Body of pancreas (tissue), 4 donors: Measurements from ENCODE around the gene PAN3. TPM values are rescaled to one million over a fixed set of nuclear protein-coding genes. Genes with fewer than 3 reads are reported as not detected.

ENCODE experiments used
- ATAC-seq: fragments of 150-250 bp; one replicate; pipeline ENCODE4 v1.9.1; 2016
- DNase-seq, 4 donors: peaks; one replicate each; pipeline ENCODE4 v3.0.0-alpha.2; 2019
- H3K27ac ChIP-seq, 4 donors: fragments of 200-600 bp; sonication (generic); 1 replicate in 3 of 4; 2 replicates in 1 of 4; pipeline versions ENCODE4 v1.5.1 to v1.6.1; 2016 to 2019; ENCODE audit warnings: mild to moderate bottlenecking in 1 of 4, mixed read lengths in 1 of 4, moderate library complexity in 1 of 4
- H3K27me3 ChIP-seq, 2 donors: fragments of 200-600 bp; sonication (generic); one replicate each; pipeline ENCODE4 v1.6.0; 2016; ENCODE audit warnings: mild to moderate bottlenecking in 1 of 2
- H3K36me3 ChIP-seq, 2 donors: fragments of 200-600 bp; sonication (generic); replicated peaks in 1 of 2; 2 replicates each; pipeline ENCODE4 v1.5.1; 2016; ENCODE audit warnings: low read depth in 2 of 2; ENCODE audit not compliant: insufficient read depth in 1 of 2
- H3K4me1 ChIP-seq: fragments of 200-600 bp; sonication (generic); one replicate; pipeline ENCODE4 v1.6.0; 2016
- H3K4me3 ChIP-seq, 2 donors: fragments of 200-600 bp; sonication (generic); 1 replicate in 1 of 2; 2 replicates in 1 of 2; pipeline ENCODE4 v1.5.1; 2016 to 2019
- H3K9me3 ChIP-seq, 3 donors: fragments of 200-600 bp; sonication (generic); 1 replicate in 2 of 3; 2 replicates in 1 of 3; pipeline ENCODE4 v1.5.1; 2016
- CTCF ChIP-seq, 7 experiments: fragments of 450-650 bp in 4 of 7; fragments of 200-600 bp in 3 of 7; sonication (generic) in 3 of 7; IDR thresholded peaks; one replicate each; pipeline ENCODE4 v1.5.1; 2016 to 2019; ENCODE audit warnings: antibody characterized with exemption in 7 of 7
- POLR2A ChIP-seq, 3 donors: fragments of 450-650 bp; IDR thresholded peaks; one replicate each; pipeline ENCODE4 v1.6.1; 2016; ENCODE audit warnings: antibody characterized with exemption in 3 of 3, mild to moderate bottlenecking in 2 of 3
- WGBS, 2 donors: methylation state at CpG; one replicate each; pipeline ENCODE4 v1.1.5; 2017; 5-methylcytosine and 5-hydroxymethylcytosine counted together
- intact Hi-C: fragments of 100-400 bp; cut with DNase I; formaldehyde crosslinking; loops from one replicate; pipeline ENCODE4 v1.15.1; 2023
- total RNA-seq, 2 donors: library from RNA; depleted of rRNA; stranded (reverse); fragments of >200 nt; gene quantifications; one replicate each; pipeline ENCODE4 v1.1.0, GENCODE V29; 2016

The PAN3 gene
- total RNA-seq, 2 donors from 2014 or later = 31.4 to 36.3 TPM

GRCh38 chr13:28320209-28320608, 181.9 kb downstream of the PAN3 start:
- Histone ChIP-seq H3K27me3 (no peaks in the 10 kb centered on the region), H3K27ac (no peak overlapping the region), H3K4me3 (no peak overlapping the region), H3K4me1 (no peaks in the 10 kb centered on the region), H3K36me3 (no peaks in the 10 kb centered on the region), H3K9me3 (no peaks in the 10 kb centered on the region)
- ATAC-seq (no peak), DNase-seq (no peak)
- intact Hi-C loops = loop anchor here (10.0 kb wide), 2 partner anchors 305 to 475 kb away; no protein-coding TSS in a partner anchor
- WGBS, 2 donors = 80 to 82% methylated on average over 6 of the region's 6 CpGs
- TF ChIP-seq CTCF (IDR thresholded peaks at IDR 0.05) (no peak), POLR2A (IDR thresholded peaks at IDR 0.05) (no peak)

DNA sequence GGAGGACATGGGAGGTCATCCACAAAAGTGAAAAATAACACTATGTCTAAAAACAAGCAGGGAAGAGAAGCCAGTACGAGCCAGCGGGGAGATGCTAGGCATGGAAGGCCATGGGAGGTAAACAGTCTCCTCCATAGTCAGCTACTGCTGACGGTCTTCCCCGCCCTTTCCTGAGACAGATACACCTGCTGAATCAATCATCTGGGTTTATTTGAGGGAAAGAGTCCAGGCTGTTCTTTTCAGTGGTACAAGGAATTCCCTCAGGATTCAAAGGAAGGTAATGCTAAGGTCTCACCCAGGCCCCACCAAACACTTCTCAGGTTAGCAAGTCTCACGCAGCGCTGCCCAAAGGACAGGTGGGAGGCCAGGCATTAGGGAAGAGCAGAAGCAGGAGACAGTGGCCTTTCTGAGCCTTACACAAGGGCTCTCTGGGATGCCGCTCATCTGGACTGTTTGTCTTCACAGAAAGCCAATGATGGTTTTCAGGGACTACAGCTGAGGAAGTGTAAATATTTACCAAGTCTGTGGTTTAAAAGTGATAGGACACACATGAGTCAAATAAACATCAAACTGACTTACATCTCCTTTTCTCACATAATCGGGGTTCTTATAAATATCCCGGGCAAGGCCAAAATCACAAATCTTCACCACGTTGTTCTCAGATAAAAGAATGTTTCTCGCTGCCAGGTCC, 182.7 kb downstream of the PAN3 start:
- TF ChIP-seq POLR2A (IDR thresholded peaks at IDR 0.05) = no peak
- TF ChIP-seq CTCF (IDR thresholded peaks at IDR 0.05) = no peak
- WGBS, 2 donors = 66 to 71% methylated on average over 11 of the region's 11 CpGs
- Histone ChIP-seq H3K4me1 (no peaks in the 10 kb centered on the region), H3K27me3 (no peaks in the 10 kb centered on the region), H3K4me3 (no peak overlapping the region), H3K36me3 (no peaks in the 10 kb centered on the region), H3K27ac (no peak overlapping the region), H3K9me3 (no peaks in the 10 kb centered on the region)
- ATAC-seq (no peak), DNase-seq (no peak)
- intact Hi-C loops = loop anchor here (10.0 kb wide), 2 partner anchors 304 to 474 kb away; no protein-coding TSS in a partner anchor

- 62 to 66% methylated on average over 2 of the region's 2 CpGs for WGBS, 2 donors
- ATAC-seq = no peak
- H3K27me3 ChIP-seq = no peaks in the 10 kb centered on the region
- H3K4me3 ChIP-seq = no peak overlapping the region
- no peaks in the 10 kb centered on the region for H3K9me3 ChIP-seq
- DNase-seq = no peak
- H3K4me1 ChIP-seq = no peaks in the 10 kb centered on the region
- TF ChIP-seq POLR2A (IDR thresholded peaks at IDR 0.05) (no peak), CTCF (IDR thresholded peaks at IDR 0.05) (no peak)
- H3K36me3 ChIP-seq = no peaks in the 10 kb centered on the region
- intact Hi-C loops = loop anchor here (10.0 kb wide), 2 partner anchors 303 to 473 kb away; no protein-coding TSS in a partner anchor
- no peak overlapping the region for H3K27ac ChIP-seq
Measured at GRCh38 chr13:28321756-28322155, 183.4 kb downstream of the PAN3 start.

DNA sequence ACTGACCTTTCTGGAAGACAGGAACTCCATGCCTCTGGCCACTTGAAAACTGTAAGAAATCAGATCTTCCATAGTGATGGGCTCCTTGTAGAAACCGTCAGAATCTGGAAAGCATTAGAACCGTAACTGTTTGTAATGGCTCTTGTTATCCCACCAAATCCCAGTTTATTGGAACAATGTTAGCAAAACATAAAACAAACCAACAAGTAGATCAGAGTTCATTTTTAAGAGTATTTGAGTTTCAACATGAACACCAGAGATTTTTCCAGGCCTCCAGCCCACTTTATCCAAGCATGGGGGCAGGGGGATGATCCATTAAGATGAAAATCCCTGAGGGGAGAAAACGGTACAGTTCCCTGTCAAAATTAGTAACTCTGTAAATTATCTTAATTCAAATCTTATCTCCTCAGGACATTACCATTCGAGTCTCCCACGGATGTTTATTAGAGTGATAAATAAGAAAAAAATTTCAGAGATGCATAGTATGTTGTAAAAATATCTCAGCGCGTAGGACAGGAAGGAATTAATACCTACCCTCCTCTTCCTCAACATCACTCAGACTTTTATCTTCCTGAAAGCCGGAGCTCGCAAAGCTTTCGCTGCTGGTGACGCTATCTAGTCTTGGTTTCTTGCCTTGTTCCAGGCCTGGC, 184.0 kb downstream of the PAN3 start:
- intact Hi-C loops = loop anchor here (10.0 kb wide), 2 partner anchors 302 to 472 kb away; no protein-coding TSS in a partner anchor
- no peak for ATAC-seq
- Histone ChIP-seq H3K4me1 (no peaks in the 10 kb centered on the region), H3K36me3 (no peaks in the 10 kb centered on the region), H3K9me3 (no peaks in the 10 kb centered on the region), H3K4me3 (no peak overlapping the region), H3K27ac (no peak overlapping the region), H3K27me3 (no peaks in the 10 kb centered on the region)
- DNase-seq = no peak
- WGBS, 2 donors = 67 to 70% methylated on average over 11 of the region's 11 CpGs
- TF ChIP-seq POLR2A (IDR thresholded peaks at IDR 0.05) (no peak), CTCF (IDR thresholded peaks at IDR 0.05) (no peak)
